GM10248 (cell line): ENCODE measurements around the gene SMYD3.

ENCODE experiments used
- CTCF ChIA-PET: fragments of 300-600 bp; sonication (Branson Sonifier 250); formaldehyde crosslinking; extraction: SDS; loops from one replicate; lab custom pipeline; 2021; ENCODE audit warnings: antibody characterized with exemption; lab: Yijun Ruan, JAX
- POLR2A ChIA-PET: fragments of 350-650 bp; sonication (Branson Sonifier 250); formaldehyde crosslinking; extraction: SDS; loops from one replicate; lab custom pipeline; 2020; ENCODE audit warnings: antibody characterized with exemption; lab: Yijun Ruan, JAX
- DNase-seq: peaks from one replicate; pipeline ENCODE4 v3.0.0; 2012; ENCODE audit errors: extremely low spot score
- TF ChIP-seq, protein P1 (sequence below): IDR thresholded peaks from 2 replicates; pipeline ENCODE4 v1.5.1; 2012; ENCODE audit warnings: mild to moderate bottlenecking, low read depth; ENCODE audit errors: extremely low read depth, missing control alignments, control extremely low read depth

The SMYD3 gene

GRCh38 chr1:245810789-245811337 lies 696.2 kb downstream of the SMYD3 start:
- POLR2A ChIA-PET: no interaction called here
- no peak for DNase-seq
- TF ChIP-seq, protein P1, sequence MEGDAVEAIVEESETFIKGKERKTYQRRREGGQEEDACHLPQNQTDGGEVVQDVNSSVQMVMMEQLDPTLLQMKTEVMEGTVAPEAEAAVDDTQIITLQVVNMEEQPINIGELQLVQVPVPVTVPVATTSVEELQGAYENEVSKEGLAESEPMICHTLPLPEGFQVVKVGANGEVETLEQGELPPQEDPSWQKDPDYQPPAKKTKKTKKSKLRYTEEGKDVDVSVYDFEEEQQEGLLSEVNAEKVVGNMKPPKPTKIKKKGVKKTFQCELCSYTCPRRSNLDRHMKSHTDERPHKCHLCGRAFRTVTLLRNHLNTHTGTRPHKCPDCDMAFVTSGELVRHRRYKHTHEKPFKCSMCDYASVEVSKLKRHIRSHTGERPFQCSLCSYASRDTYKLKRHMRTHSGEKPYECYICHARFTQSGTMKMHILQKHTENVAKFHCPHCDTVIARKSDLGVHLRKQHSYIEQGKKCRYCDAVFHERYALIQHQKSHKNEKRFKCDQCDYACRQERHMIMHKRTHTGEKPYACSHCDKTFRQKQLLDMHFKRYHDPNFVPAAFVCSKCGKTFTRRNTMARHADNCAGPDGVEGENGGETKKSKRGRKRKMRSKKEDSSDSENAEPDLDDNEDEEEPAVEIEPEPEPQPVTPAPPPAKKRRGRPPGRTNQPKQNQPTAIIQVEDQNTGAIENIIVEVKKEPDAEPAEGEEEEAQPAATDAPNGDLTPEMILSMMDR: no peak
- CTCF ChIA-PET: interaction anchor here (0.9 to 1.3 kb wide), 3 partner anchors 9 to 161 kb away, joined by 3 to 6 read pairs (median 3); no protein-coding TSS in a partner anchor

GRCh38 chr1:245810181-245810769 lies 696.8 kb downstream of the SMYD3 start:
- DNase-seq: no peak

GRCh38 chr1:245809361-245809760 lies 697.7 kb downstream of the SMYD3 start:
- no peak for DNase-seq
- CTCF ChIA-PET: interaction anchor here (1.0 to 1.2 kb wide), 2 partner anchors 9 to 11 kb away, joined by 3 to 5 read pairs; no protein-coding TSS in a partner anchor
- TF ChIP-seq, protein P1: no peak
- POLR2A ChIA-PET: no interaction called here

More at GRCh38 chr1:245810181-245810769, 696.8 kb downstream of the SMYD3 start:
- ChIA-PET CTCF (interaction anchor here (0.9 to 1.3 kb wide), 5 partner anchors 8 to 162 kb away, joined by 3 to 6 read pairs (median 3); no protein-coding TSS in a partner anchor), POLR2A (no interaction called here)
- TF ChIP-seq, protein P1: no peak

GRCh38 chr1:245807954-245808719 lies 698.9 kb downstream of the SMYD3 start:
- TF ChIP-seq, protein P1: no peak
- DNase-seq: peak; percentile 40
- ChIA-PET CTCF (interaction anchor here (1.2 kb wide), 1 partner anchor 21 kb away, joined by 3 read pairs; no protein-coding TSS in a partner anchor), POLR2A (no interaction called here)

DNA sequence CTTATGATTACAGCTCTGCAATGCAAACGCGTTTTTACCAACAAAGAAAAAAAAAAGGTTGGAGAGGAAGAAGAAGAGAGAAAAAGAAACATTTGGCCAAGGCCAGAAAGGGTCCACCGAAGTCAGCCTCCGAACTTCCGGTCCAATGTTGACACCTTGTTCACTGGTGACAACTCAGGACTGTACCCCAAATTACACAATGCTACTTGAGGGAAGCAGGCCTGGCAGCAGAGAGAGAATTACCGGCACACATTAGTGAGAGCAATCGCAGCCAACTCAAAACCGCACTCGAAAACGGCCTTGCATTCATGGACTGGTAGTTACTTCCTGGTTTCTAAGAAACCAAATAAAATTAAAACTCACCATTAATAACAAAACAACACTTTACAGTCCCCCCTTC lies 699.8 kb downstream of the SMYD3 start:
- peak; percentile 75 for DNase-seq
- CTCF ChIA-PET: no interaction called here
- TF ChIP-seq, protein P1: no peak
- POLR2A ChIA-PET: no interaction called here

- TF ChIP-seq, protein P1: no peak
- DNase-seq: no peak
- POLR2A ChIA-PET: no interaction called here
- CTCF ChIA-PET: interaction anchor here (0.8 to 1.2 kb wide), 2 partner anchors 8 to 25 kb away, joined by 3 read pairs; no protein-coding TSS in a partner anchor
Observed at GRCh38 chr1:245805532-245805931, 701.5 kb downstream of the SMYD3 start.
